Progenitor cell of endocrine pancreas (in vitro differentiated cells): Measurements from ENCODE around the gene SRY. TPM values are rescaled to one million over a fixed set of nuclear protein-coding genes. Genes with fewer than 3 reads are reported as not detected.
"Not testable (repeated sequence)": the region's sequence is repeated elsewhere in the genome, so short reads cannot be mapped to it uniquely, and the experiment has no call there.

Source experiments
- DNase-seq: peaks from one replicate; pipeline ENCODE4 v3.0.0; 2021; ENCODE audit warnings: low spot score; ENCODE audit not compliant: unreplicated experiment
- H3K27ac Mint-ChIP-seq: 2 replicates; pipeline ENCODE4 v1.8.0; 2021; ENCODE audit warnings: mild to moderate bottlenecking, moderate library complexity, mixed read lengths
- H3K27me3 Mint-ChIP-seq: 2 replicates; pipeline ENCODE4 v1.8.0; 2021; ENCODE audit warnings: mixed read lengths
- H3K36me3 Mint-ChIP-seq: 2 replicates; pipeline ENCODE4 v1.8.0; 2022; ENCODE audit warnings: mixed read lengths; ENCODE audit not compliant: insufficient read depth
- H3K4me1 Mint-ChIP-seq: 2 replicates; pipeline ENCODE4 v1.8.0; 2021; ENCODE audit warnings: low read depth, mixed read lengths
- H3K4me3 Mint-ChIP-seq: 2 replicates; pipeline ENCODE4 v1.8.0; 2021; ENCODE audit warnings: low read depth, mild to moderate bottlenecking, moderate library complexity, mixed read lengths
- H3K9me3 Mint-ChIP-seq: 2 replicates; pipeline ENCODE4 v1.8.0; 2021; ENCODE audit warnings: low read depth, mixed read lengths
- CTCF ChIP-seq: fragments of 200-600 bp; sonication (generic); IDR thresholded peaks from one replicate; pipeline ENCODE4 v1.5.0; 2021; ENCODE audit warnings: antibody characterized with exemption, mild to moderate bottlenecking; ENCODE audit not compliant: unreplicated experiment
- long read RNA-seq: library from polyadenylated mRNA; unstranded; transcript quantifications from one replicate; pipeline ENCODE4 v2.0.0, GENCODE V29; 2020
- total RNA-seq: library from RNA; stranded (reverse); gene quantifications from 2 replicates; pipeline ENCODE4 v1.2.1, GENCODE V29; 2021

SRY gene
- not detected in 2 replicates for total RNA-seq
- long read RNA-seq, result 0 reads

GRCh38 chrY:2787600-2787999 lies at the start of gene SRY:
Gene SRY, minus strand, starts transcription at chrY:2787682. Its CDS starts 79 bp downstream, at chrY:2787603.
- no peak for DNase-seq
- H3K4me3 Mint-ChIP-seq, result no peak within 1 kb of the TSS
- H3K27ac Mint-ChIP-seq, result no peak within 1 kb of the TSS
- no peaks in the 10 kb centered on the region for H3K9me3 Mint-ChIP-seq
- no peaks in the 10 kb centered on the region for H3K36me3 Mint-ChIP-seq
- no peaks in the 10 kb centered on the region for H3K4me1 Mint-ChIP-seq
- no peaks in the 10 kb centered on the region for H3K27me3 Mint-ChIP-seq
- no peak for TF ChIP-seq CTCF

GRCh38 chrY:2837078-2837477 lies 49.6 kb upstream of the SRY start:
- TF ChIP-seq CTCF, result no peak
- no peak overlapping the region for H3K27ac Mint-ChIP-seq
- no peak for DNase-seq
- H3K27me3 Mint-ChIP-seq, result no peaks in the 10 kb centered on the region
- no peaks in the 10 kb centered on the region for H3K9me3 Mint-ChIP-seq
- no peaks in the 10 kb centered on the region for H3K36me3 Mint-ChIP-seq
- no peak overlapping the region for H3K4me3 Mint-ChIP-seq
- H3K4me1 Mint-ChIP-seq, result no peaks in the 10 kb centered on the region

- no peak for DNase-seq
- TF ChIP-seq CTCF, result no peak
- no peak overlapping the region for H3K27ac Mint-ChIP-seq
- no peaks in the 10 kb centered on the region for H3K27me3 Mint-ChIP-seq
- no peaks in the 10 kb centered on the region for H3K36me3 Mint-ChIP-seq
- H3K4me1 Mint-ChIP-seq, result no peaks in the 10 kb centered on the region
- no peak overlapping the region for H3K4me3 Mint-ChIP-seq
- no peaks in the 10 kb centered on the region for H3K9me3 Mint-ChIP-seq
Measured at GRCh38 chrY:2835230-2835629, 47.7 kb upstream of the SRY start.

GRCh38 chrY:2828497-2828896 lies 41.0 kb upstream of the SRY start:
- DNase-seq, result no peak
- H3K36me3 Mint-ChIP-seq, result no peaks in the 10 kb centered on the region
- no peaks in the 10 kb centered on the region for H3K27me3 Mint-ChIP-seq
- no peak for TF ChIP-seq CTCF
- no peaks in the 10 kb centered on the region for H3K9me3 Mint-ChIP-seq
- no peak overlapping the region for H3K4me3 Mint-ChIP-seq
- H3K4me1 Mint-ChIP-seq, result no peaks in the 10 kb centered on the region
- no peak overlapping the region for H3K27ac Mint-ChIP-seq

GRCh38 chrY:2824471-2824870 lies 37.0 kb upstream of the SRY start:
- Mint-ChIP-seq H3K4me3 (no peak overlapping the region), H3K27me3 (no peaks in the 10 kb centered on the region), H3K36me3 (no peaks in the 10 kb centered on the region), H3K4me1 (no peaks in the 10 kb centered on the region), H3K9me3 (no peaks in the 10 kb centered on the region), H3K27ac (no peak overlapping the region)
- no peak for TF ChIP-seq CTCF
- no peak for DNase-seq

- not testable (repeated sequence) for H3K9me3 Mint-ChIP-seq, H3K36me3 Mint-ChIP-seq, H3K27ac Mint-ChIP-seq, H3K27me3 Mint-ChIP-seq, DNase-seq, H3K4me3 Mint-ChIP-seq, H3K4me1 Mint-ChIP-seq
Measured at GRCh38 chrY:2817146-2817896, 29.8 kb upstream of the SRY start.
